ENCODE data around the gene TLCD3B. TPM values are rescaled to one million over a fixed set of nuclear protein-coding genes. Genes with fewer than 3 reads are reported as not detected.
A peak's percentile ranks its signal among the peaks of the same experiment; 100 is the strongest.

The TLCD3B gene
- total RNA-seq, 2 experiments from 2014 or later: 3.5 to 3.6 TPM

- no peaks in the 10 kb centered on the region for H3K4me1 Mint-ChIP-seq (ENCODE audit: low read depth)
- ATAC-seq (no peak), DNase-seq (no peak)
- H3K4me3 Mint-ChIP-seq: no peak overlapping the region
- TF ChIP-seq CTCF (IDR thresholded peaks at IDR 0.05): no peak
- intact Hi-C loops (cut with micrococcal nuclease): no loop called here
- H3K27me3 Mint-ChIP-seq: peaks cover 4% of the 10 kb centered on the region
- H3K9me3 Mint-ChIP-seq: no peaks in the 10 kb centered on the region
- H3K27ac Mint-ChIP-seq: no peak overlapping the region
- no peaks in the 10 kb centered on the region for H3K36me3 Mint-ChIP-seq (ENCODE audit: low read depth)
- POLR2A ChIA-PET: no interaction called here
- CTCF ChIA-PET: interaction anchor here (0.6 to 2.4 kb wide), 5 partner anchors 8 to 340 kb away, joined by 3 to 13 read pairs (median 4); partner anchors contain the start of gene TLCD3B
These were observed 9.2 kb upstream of the TLCD3B start for GRCh38 chr16:30040221-30040620.

- H3K27ac Mint-ChIP-seq: no peak overlapping the region
- intact Hi-C loops (cut with micrococcal nuclease): no loop called here
- H3K4me1 Mint-ChIP-seq (ENCODE audit: low read depth): peaks cover 2% of the 10 kb centered on the region
- H3K36me3 Mint-ChIP-seq (ENCODE audit: low read depth): no peaks in the 10 kb centered on the region
- no peaks in the 10 kb centered on the region for H3K9me3 Mint-ChIP-seq
- ChIA-PET CTCF (interaction anchor here (0.9 to 3.7 kb wide), 16 partner anchors 7 to 341 kb away, joined by 3 to 36 read pairs (median 11); partner anchors contain the start of gene CDIPT), POLR2A (interaction anchor here (0.8 to 1.2 kb wide), 3 partner anchors 14 to 219 kb away, joined by 3 to 6 read pairs (median 4); no protein-coding TSS in a partner anchor)
- no peak for TF ChIP-seq CTCF (IDR thresholded peaks at IDR 0.05)
- no peak for DNase-seq
- peaks cover 36% of the 10 kb centered on the region for H3K27me3 Mint-ChIP-seq
- ATAC-seq: no peak
- H3K4me3 Mint-ChIP-seq: no peak overlapping the region
These were observed 2.2 kb upstream of the TLCD3B start for GRCh38 chr16:30033270-30033669.

- Mint-ChIP-seq H3K27ac (no peak overlapping the region), H3K36me3 (ENCODE audit: low read depth) (no peaks in the 10 kb centered on the region), H3K9me3 (no peaks in the 10 kb centered on the region), H3K4me1 (ENCODE audit: low read depth) (peaks cover 2% of the 10 kb centered on the region), H3K4me3 (no peak overlapping the region), H3K27me3 (peaks cover 46% of the 10 kb centered on the region)
- DNase-seq (peak; percentile 79), ATAC-seq (peak; percentile 57)
- TF ChIP-seq CTCF (IDR thresholded peaks at IDR 0.05): peak; percentile 87
- ChIA-PET POLR2A (interaction anchor here (0.6 to 1.2 kb wide), 5 partner anchors 13 to 218 kb away, joined by 3 to 6 read pairs (median 3); no protein-coding TSS in a partner anchor), CTCF (interaction anchor here (0.6 to 3.7 kb wide), 54 partner anchors 8 to 370 kb away, joined by 3 to 36 read pairs (median 5); partner anchors contain the start of genes ASPHD1, C16orf92, CDIPT and HIRIP3)
- intact Hi-C loops (cut with micrococcal nuclease): no loop called here
These were observed 1.2 kb upstream of the TLCD3B start for GRCh38 chr16:30032083-30032819.

GRCh38 chr16:30031477-30031918, 427 bp upstream of the TLCD3B start:
- intact Hi-C loops (cut with micrococcal nuclease): no loop called here
- POLR2A ChIA-PET: interaction anchor here (1.2 kb wide), 1 partner anchor 17 kb away, joined by 3 read pairs; no protein-coding TSS in a partner anchor
- H3K27ac Mint-ChIP-seq: no peak overlapping the region
- H3K36me3 Mint-ChIP-seq (ENCODE audit: low read depth): no peaks in the 10 kb centered on the region
- no peak for TF ChIP-seq CTCF (IDR thresholded peaks at IDR 0.05)
- H3K4me3 Mint-ChIP-seq: no peak overlapping the region
- peaks cover 53% of the 10 kb centered on the region for H3K27me3 Mint-ChIP-seq
- no peak for DNase-seq
- no peaks in the 10 kb centered on the region for H3K9me3 Mint-ChIP-seq
- CTCF ChIA-PET: interaction anchor here (0.7 to 3.7 kb wide), 39 partner anchors 9 to 349 kb away, joined by 3 to 36 read pairs (median 6); partner anchors contain the start of genes ASPHD1, C16orf92, CDIPT and HIRIP3
- ATAC-seq: no peak
- H3K4me1 Mint-ChIP-seq (ENCODE audit: low read depth): peaks cover 2% of the 10 kb centered on the region
